Astrocyte (in vitro differentiated cells and primary cell): Measurements from ENCODE around the gene SLC33A1. TPM values are rescaled to one million over a fixed set of nuclear protein-coding genes. Genes with fewer than 3 reads are reported as not detected.

Experiments used
- DNase-seq: peaks from one replicate; pipeline ENCODE4 v3.0.0-alpha.2; 2010; ENCODE audit warnings: low read depth
- FAIRE-seq: peaks from 2 replicates; lab custom pipeline; 2011; peaks lifted over from hg19 to GRCh38; lab: Jason Lieb, UNC
- H2AFZ ChIP-seq: 2 replicates; pipeline ENCODE4 v1.6.0; 2012; ENCODE audit warnings: low read depth, low read length, inconsistent platforms
- H3K27ac ChIP-seq: 2 replicates; pipeline ENCODE4 v1.5.1; 2011; ENCODE audit warnings: low read depth, low read length, inconsistent platforms
- H3K27me3 ChIP-seq: 2 replicates; pipeline ENCODE4 v1.6.0; 2011; ENCODE audit warnings: low read length, inconsistent platforms; ENCODE audit not compliant: insufficient read depth
- H3K36me3 ChIP-seq: 2 replicates; pipeline ENCODE4 v1.5.1; 2011; ENCODE audit warnings: low read length, inconsistent platforms; ENCODE audit not compliant: insufficient read depth
- H3K4me1 ChIP-seq: 2 replicates; pipeline ENCODE4 v1.5.1; 2011; ENCODE audit warnings: low read length, inconsistent platforms; ENCODE audit not compliant: insufficient read depth
- H3K4me2 ChIP-seq: 2 replicates; pipeline ENCODE4 v1.6.0; 2012; ENCODE audit warnings: low read length, inconsistent platforms
- H3K4me3 ChIP-seq: 2 replicates; pipeline ENCODE4 v1.5.1; 2011; ENCODE audit warnings: low read depth, mild to moderate bottlenecking, low read length, inconsistent platforms; ENCODE audit not compliant: insufficient read depth
- H3K79me2 ChIP-seq: 2 replicates; pipeline ENCODE4 v1.6.0; 2012; ENCODE audit warnings: mild to moderate bottlenecking, low read length, inconsistent platforms; ENCODE audit not compliant: insufficient read depth
- H3K9ac ChIP-seq: 2 replicates; pipeline ENCODE4 v1.6.0; 2012; ENCODE audit warnings: mild to moderate bottlenecking, low read length, inconsistent platforms
- H3K9me3 ChIP-seq: 2 replicates; pipeline ENCODE4 v1.5.1; 2012; ENCODE audit warnings: low read depth, mild to moderate bottlenecking, low read length, inconsistent platforms; ENCODE audit not compliant: insufficient read depth
- H4K20me1 ChIP-seq: 2 replicates; pipeline ENCODE4 v1.6.0; 2012; ENCODE audit warnings: low read length, inconsistent platforms; ENCODE audit not compliant: insufficient read depth
- H3K27ac Mint-ChIP-seq: one replicate; pipeline ENCODE4 v1.8.0; 2021; ENCODE audit warnings: mild to moderate bottlenecking, mixed read lengths; ENCODE audit not compliant: unreplicated experiment
- H3K27me3 Mint-ChIP-seq: one replicate; pipeline ENCODE4 v1.8.0; 2021; ENCODE audit warnings: low read depth, mixed read lengths; ENCODE audit not compliant: unreplicated experiment
- H3K36me3 Mint-ChIP-seq: one replicate; pipeline ENCODE4 v1.8.0; 2021; ENCODE audit warnings: low read depth, mixed read lengths; ENCODE audit not compliant: unreplicated experiment
- H3K4me1 Mint-ChIP-seq: one replicate; pipeline ENCODE4 v1.8.0; 2021; ENCODE audit warnings: low read depth, mixed read lengths; ENCODE audit not compliant: unreplicated experiment
- H3K4me3 Mint-ChIP-seq: one replicate; pipeline ENCODE4 v1.8.0; 2021; ENCODE audit warnings: mild to moderate bottlenecking, moderate library complexity, mixed read lengths; ENCODE audit not compliant: unreplicated experiment
- H3K9me3 Mint-ChIP-seq: one replicate; pipeline ENCODE4 v1.8.0; 2021; ENCODE audit warnings: mild to moderate bottlenecking, mixed read lengths; ENCODE audit not compliant: unreplicated experiment
- CTCF ChIP-seq: IDR thresholded peaks from 2 replicates; pipeline ENCODE4 v1.5.1; 2011; ENCODE audit warnings: low read depth, mild to moderate bottlenecking, inconsistent platforms, low read length, moderate library complexity; ENCODE audit not compliant: insufficient read depth
- EZH2 ChIP-seq: IDR thresholded peaks from 2 replicates; pipeline ENCODE4 v1.6.1; 2012; ENCODE audit warnings: mild to moderate bottlenecking, low read length, inconsistent platforms; ENCODE audit not compliant: insufficient read depth
- total RNA-seq: library from RNA; stranded (reverse); gene quantifications from 2 replicates; pipeline ENCODE4 v1.2.1, GENCODE V29; 2021

SLC33A1 gene
- total RNA-seq, 1 donor from 2014 or later: 27.3 TPM

DNA sequence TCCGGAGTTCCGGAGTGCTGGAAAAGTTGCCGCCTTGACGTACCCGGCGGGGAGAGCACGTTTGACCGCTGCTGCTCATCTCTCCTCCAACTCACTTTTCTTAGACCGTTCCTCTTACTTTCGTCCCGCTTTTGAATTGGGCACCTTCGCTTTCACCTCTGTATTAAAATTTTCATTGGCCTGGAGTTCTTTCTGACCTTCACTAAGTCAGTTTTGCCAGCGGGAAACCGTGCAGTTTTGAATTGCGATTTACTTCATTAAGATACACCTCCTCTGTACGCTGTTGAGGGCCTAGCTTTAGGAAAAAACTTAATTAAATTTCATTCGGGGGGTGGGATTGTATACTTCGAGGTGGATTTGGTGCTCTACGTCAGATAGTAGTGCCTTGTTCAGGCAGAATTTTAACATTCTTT lies 17.5 kb upstream of the SLC33A1 start:
- peaks cover 7% of the 10 kb centered on the region for H3K4me1 Mint-ChIP-seq
- Histone ChIP-seq H3K9me3 (no peaks in the 10 kb centered on the region), H4K20me1 (peaks cover 38% of the 10 kb centered on the region), H3K36me3 (no peaks in the 10 kb centered on the region), H3K9ac (peak overlapping the region; percentile 96), H3K4me3 (peak overlapping the region; percentile 85), H3K27ac (peak overlapping the region; percentile 91), H3K4me1 (peaks cover 9% of the 10 kb centered on the region), H3K79me2 (peaks cover 63% of the 10 kb centered on the region), H3K4me2 (peak overlapping the region; percentile 95), H2AFZ (peak overlapping the region; percentile 92), H3K27me3 (no peaks in the 10 kb centered on the region)
- TF ChIP-seq CTCF (no peak), EZH2 (no peak)
- peak; percentile 21 for DNase-seq
- H3K36me3 Mint-ChIP-seq: no peaks in the 10 kb centered on the region
- peak overlapping the region; percentile 90 for H3K27ac Mint-ChIP-seq
- no peak for FAIRE-seq
- peak overlapping the region; percentile 97 for H3K4me3 Mint-ChIP-seq
- no peaks in the 10 kb centered on the region for H3K9me3 Mint-ChIP-seq
- no peaks in the 10 kb centered on the region for H3K27me3 Mint-ChIP-seq

DNA sequence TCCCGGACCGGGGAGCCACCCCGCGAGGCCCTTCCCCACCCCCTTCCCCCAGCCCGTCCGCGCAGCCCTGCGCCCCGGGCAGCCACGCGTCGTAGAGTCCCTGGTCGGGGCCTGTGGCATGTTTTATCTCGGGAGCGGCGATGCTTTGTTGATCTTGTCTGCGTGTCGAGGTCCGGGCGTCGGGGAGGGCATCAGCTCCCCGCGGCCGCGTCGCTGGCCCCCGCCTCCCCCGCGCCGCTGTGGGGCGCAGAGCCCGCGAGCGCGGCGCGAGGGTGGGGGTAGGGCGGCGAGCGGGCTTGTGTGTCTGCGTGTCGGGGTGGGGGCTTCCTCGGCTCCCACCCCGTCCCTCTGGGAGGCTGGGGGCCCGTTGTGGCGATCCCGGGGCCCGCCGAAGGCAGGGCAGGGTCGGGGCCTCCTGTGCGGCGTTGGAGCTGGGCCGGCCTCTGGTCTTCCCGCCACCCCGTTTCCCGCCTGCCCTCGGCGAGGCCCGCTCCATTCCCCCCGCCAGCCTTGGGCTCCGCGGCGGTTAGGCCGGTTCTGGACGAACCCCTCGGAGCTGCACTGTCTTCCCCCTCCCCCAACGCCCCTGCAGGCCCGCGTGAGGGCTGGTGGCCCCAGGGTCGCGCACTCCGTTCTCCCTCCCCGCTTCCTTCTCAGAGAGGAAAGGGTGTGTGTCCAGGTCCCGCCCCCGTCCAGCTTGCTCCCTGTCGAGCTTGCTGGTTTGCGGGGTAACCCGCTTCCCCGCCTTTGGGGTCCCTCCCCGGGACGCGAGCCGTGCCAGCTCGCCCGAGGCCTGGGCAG lies 16.9 kb upstream of the SLC33A1 start:
- no peak for TF ChIP-seq EZH2
- TF ChIP-seq CTCF: no peak
- H3K79me2 ChIP-seq: peaks cover 57% of the 10 kb centered on the region
- H3K36me3 Mint-ChIP-seq: no peaks in the 10 kb centered on the region
- peak overlapping the region; percentile 85 for H3K4me3 ChIP-seq
- H3K27me3 ChIP-seq: no peaks in the 10 kb centered on the region
- H3K9ac ChIP-seq: peak overlapping the region; percentile 96
- DNase-seq: no peak
- H2AFZ ChIP-seq: peak overlapping the region; percentile 92
- H3K27me3 Mint-ChIP-seq: no peaks in the 10 kb centered on the region
- peaks cover 34% of the 10 kb centered on the region for H4K20me1 ChIP-seq
- H3K4me1 ChIP-seq: peaks cover 9% of the 10 kb centered on the region
- H3K9me3 ChIP-seq: no peaks in the 10 kb centered on the region
- FAIRE-seq: no peak
- H3K9me3 Mint-ChIP-seq: no peaks in the 10 kb centered on the region
- no peaks in the 10 kb centered on the region for H3K36me3 ChIP-seq
- peak overlapping the region; percentile 97 for H3K4me3 Mint-ChIP-seq
- peaks cover 7% of the 10 kb centered on the region for H3K4me1 Mint-ChIP-seq
- H3K27ac ChIP-seq: peak overlapping the region; percentile 91
- H3K4me2 ChIP-seq: peak overlapping the region; percentile 95
- peak overlapping the region; percentile 90 for H3K27ac Mint-ChIP-seq
